ENCODE results near the gene DNAH9.

DNA sequence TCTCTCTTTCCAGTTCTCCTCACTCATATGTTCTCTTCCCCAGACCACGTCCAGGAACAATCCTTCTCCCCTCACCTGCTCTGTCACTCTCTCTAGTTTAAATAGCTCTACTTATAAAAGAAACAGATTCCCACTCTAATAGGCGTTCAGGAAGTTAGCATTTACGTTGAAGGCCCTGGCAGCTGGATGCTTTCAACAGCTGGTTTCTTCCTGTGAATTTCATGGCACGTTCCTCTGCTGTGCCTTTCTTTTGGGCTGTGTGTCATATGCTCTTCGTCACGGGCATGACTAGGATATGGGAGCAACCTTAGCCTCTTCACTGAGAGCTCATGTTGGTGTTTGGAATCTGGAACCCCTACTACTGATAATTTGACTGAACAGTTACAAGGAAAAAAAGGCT lies 325.8 kb downstream of the DNAH9 start:
- TF ChIP-seq, protein P1, sequence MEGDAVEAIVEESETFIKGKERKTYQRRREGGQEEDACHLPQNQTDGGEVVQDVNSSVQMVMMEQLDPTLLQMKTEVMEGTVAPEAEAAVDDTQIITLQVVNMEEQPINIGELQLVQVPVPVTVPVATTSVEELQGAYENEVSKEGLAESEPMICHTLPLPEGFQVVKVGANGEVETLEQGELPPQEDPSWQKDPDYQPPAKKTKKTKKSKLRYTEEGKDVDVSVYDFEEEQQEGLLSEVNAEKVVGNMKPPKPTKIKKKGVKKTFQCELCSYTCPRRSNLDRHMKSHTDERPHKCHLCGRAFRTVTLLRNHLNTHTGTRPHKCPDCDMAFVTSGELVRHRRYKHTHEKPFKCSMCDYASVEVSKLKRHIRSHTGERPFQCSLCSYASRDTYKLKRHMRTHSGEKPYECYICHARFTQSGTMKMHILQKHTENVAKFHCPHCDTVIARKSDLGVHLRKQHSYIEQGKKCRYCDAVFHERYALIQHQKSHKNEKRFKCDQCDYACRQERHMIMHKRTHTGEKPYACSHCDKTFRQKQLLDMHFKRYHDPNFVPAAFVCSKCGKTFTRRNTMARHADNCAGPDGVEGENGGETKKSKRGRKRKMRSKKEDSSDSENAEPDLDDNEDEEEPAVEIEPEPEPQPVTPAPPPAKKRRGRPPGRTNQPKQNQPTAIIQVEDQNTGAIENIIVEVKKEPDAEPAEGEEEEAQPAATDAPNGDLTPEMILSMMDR (IDR thresholded peaks at IDR 0.05): no peak
- no peak for TF ChIP-seq POLR2A (IDR thresholded peaks at IDR 0.05)

All from Peyer's patch (tissue), 4 donors.